GM18907 (cell line): ENCODE results near the gene CYB5A.
"Not testable (repeated sequence)": the region's sequence is repeated elsewhere in the genome, so short reads cannot be mapped to it uniquely, and the experiment has no call there.

Experiments used
- ATAC-seq: cut with Tn5 transposase; IDR thresholded peaks from one replicate; pipeline ENCODE4 v1.9.1; 2021; ENCODE audit warnings: mild to moderate bottlenecking, moderate library complexity; ENCODE audit not compliant: unreplicated experiment

CYB5A gene

DNA sequence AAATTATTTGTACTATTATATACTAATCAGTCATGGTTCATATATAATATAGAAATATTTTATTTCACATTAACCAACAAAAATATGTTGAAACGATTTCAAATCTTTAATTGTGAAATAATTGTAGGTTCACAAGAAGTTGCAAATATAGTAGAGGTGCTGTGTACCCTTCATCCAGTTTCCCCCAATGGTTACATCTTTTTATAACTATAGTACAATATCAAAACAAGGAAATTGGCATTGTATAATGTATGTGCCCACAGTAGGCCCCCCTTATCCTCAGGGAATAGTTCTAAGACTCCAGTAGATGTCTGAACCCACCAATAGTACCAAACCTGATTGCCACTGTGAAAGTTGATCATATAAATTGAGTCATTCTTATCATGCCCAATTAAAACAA, 7.4 kb upstream of the CYB5A start:
- ATAC-seq = no peak

- no peak for ATAC-seq
Measured at GRCh38 chr18:74294526-74294925, 2.8 kb upstream of the CYB5A start.

GRCh38 chr18:74292982-74293381, 1.2 kb upstream of the CYB5A start:
- not testable (repeated sequence) for ATAC-seq

DNA sequence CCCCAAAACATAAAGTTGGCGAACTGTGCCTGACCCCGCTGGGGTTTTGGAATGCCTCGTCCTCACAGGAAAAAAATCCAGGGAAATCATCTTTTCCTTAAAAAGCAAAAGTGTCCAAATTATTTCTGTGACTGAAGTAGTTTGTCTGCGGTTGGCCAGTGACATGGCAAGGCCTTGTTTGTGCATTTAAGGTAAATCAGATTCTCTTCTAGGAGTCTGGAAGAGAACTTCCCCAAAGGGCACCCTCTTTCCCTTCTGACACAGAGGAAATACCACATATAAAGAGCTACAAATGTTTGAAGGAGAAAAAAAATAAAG, 737 bp upstream of the CYB5A start:
- ATAC-seq = no peak

GRCh38 chr18:74291472-74291770, 342 bp downstream of the CYB5A start:
- ATAC-seq = no peak

- ATAC-seq = no peak
Measured at GRCh38 chr18:74290794-74291471, 830 bp downstream of the CYB5A start.

DNA sequence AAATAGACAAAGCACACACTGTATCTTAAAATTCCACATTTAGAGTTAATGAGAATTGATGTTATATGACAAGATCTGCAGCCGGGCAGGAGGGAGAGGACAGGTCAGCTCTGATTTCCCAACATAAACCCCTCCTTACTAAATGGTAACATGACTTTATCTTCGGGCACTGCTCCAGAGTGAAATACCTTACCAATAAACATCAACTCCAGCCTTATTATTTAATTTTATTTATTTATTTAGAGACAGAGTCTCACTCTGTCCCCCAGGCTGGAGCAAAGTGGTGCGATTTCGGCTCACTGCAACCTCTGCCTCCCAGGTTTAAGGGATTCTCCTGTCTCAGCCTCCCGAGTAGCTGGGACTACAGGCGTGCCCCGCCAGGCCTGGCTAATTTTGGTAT, 1.7 kb downstream of the CYB5A start:
- ATAC-seq = no peak

DNA sequence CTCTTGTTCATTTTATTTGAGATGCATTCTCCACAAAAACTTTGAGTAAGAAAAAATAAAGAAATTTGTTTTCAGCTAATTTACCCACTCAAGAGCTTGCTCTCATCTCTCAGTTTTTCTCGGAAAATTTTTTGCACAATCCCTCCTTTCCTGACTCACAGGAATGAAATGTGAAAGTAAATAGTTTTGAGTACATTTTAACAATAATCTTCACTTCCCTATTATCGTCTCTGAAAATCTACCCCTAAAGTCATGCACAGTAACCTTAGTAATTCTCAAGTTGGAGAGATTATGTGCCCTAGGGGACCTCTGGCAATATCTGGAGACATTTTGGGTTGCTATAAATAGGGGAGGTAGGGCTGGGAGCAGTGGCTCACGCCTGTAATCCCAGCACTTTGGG, 2.6 kb downstream of the CYB5A start:
- ATAC-seq = no peak

DNA sequence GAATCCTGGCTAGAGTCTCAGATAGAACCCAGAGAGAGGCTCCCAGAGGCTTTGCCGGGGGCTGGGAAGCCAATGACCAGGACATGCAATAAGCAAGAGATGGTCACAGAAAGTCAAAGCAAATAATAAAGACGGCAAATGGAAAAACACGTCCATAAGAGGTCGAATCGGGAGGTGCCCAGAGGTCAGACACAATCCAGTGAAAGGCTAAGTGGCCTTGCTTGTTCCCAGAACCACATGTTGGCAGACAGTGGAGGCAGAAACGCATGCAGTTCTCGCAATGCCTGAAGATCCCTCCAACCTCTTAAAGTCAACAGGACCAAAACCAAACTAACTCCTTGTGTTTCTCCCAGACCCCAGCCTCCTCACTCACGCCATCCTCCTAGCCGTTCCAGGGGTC, 3.0 kb downstream of the CYB5A start:
- no peak for ATAC-seq

GRCh38 chr18:74288041-74288440, 3.7 kb downstream of the CYB5A start:
- no peak for ATAC-seq

DNA sequence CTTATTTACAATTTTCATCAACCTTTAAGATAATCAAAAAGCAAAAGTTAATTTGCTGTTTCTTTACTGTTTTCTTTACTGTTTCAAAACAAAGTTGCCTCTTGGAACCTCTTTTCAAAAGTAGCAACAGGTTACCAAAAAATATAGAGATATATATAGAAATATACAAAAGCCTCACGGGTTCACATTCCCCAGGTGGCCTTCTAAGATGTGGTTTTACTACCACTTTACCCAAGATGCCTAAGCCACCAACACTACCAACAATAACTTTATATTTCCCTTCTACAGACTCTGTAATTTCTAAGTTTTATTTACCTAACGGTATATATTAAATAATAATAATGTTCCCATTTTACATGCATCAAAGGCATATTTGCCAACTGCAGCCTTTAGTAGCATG, 4.9 kb downstream of the CYB5A start:
- no peak for ATAC-seq

DNA sequence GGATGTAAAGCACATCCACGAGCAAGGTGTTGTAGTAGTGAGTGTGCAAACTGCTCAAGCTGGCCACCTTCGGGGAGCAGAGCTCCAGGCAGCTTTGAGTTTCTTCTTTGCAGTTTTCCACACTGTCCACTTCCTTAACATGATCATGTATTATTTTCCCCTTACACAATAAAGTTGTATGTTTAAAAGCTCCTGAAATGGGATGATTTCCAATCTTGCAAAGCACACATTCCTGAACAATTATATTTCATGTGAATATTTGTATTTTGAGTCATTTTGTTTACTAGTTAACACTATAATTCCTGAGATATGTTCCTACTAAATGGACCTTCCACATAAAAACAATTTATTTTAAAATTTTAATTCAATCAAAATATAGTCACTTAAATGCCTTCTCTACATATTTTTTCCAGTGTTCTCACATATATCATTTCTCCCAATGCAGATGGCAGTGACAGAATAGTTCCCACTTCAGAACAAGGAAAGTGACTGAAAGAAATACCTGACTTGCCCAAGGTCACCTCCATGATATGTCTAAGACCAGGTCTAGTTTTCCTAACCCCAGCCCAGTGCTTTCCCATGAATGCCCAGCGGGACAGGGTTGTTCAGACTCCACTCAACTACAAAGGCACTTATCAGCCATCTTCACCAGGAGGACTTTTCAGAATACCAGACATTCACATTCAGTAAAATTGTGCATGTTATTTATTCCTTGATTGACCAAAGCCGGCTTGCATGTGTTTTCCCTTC, 5.5 kb downstream of the CYB5A start:
- no peak for ATAC-seq

- not testable (repeated sequence) for ATAC-seq
Measured at GRCh38 chr18:74285583-74285982, 6.2 kb downstream of the CYB5A start.

DNA sequence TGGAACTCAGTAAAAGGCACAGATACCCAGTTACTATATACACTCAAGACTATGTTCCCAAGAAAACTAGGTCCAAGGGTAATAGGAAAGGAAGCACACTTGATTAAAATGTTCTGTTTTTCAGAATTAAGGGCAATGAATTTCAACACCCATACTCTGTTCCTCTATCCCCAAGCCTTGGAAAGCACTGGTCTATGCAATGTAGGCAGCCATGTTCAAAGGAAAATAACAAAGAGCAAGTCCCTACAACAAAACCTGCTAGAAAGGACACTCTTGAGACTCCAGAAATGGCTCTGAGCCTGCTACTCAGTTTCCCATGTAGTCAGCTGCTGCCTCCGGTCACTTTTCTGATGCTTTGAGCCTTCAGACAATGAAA, 6.8 kb downstream of the CYB5A start:
- no peak for ATAC-seq

- no peak for ATAC-seq
Measured at GRCh38 chr18:74284191-74284979, 7.4 kb downstream of the CYB5A start.

DNA sequence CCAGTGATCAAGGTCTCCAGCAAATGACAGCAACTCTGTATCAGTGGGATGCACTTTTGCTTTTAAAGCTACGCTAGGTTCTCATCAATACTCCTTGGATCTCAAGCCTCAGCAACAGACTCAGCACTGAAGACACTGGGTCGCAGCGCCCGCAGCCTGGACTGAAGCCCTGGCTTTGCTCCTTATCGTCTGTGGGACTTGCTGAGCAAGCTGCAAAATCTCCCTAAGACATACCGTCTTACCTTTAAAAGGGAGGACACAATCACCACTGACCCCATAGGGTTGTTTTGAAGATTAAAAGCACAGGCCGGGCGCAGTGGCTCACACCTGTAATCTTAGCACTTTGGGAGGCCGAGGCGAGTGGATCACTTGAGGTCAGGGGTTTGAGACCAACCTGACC, 8.1 kb downstream of the CYB5A start:
- ATAC-seq = no peak

DNA sequence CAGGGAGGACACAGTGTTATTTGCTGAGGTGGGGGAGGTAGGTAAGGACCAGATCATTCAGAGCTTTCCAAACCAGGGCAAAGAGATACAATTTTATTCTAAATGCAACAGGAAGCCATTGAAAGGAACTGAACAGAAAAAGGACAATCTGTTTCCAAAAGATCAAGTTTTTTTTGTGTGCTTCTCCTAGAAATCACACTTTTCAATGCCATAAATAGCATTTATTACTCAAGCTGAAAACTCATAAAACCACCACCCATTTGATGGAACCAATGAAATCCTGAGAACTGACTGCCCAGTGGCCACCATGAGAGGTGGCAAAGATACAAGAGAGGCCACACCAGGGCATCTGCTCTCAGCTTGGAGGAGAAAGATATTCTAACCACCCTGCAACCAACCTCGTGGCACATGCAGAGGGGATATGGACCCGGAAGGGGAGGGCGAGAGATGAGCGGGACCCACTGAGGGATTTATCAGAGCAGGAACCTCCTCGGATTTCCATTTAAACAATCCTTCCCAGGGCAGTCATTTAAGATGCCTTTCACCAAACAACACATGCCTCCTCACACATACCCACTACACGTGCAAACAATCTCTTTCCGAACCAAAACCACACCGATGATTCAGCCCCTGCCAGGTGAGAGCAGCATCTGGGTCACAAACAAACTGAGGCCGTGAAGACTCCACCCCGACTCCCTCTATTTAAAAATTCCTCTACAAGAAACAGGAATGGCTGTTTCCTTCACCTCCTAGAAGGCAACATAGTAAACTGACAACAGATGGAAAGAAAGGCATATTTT, 8.8 kb downstream of the CYB5A start:
- no peak for ATAC-seq

DNA sequence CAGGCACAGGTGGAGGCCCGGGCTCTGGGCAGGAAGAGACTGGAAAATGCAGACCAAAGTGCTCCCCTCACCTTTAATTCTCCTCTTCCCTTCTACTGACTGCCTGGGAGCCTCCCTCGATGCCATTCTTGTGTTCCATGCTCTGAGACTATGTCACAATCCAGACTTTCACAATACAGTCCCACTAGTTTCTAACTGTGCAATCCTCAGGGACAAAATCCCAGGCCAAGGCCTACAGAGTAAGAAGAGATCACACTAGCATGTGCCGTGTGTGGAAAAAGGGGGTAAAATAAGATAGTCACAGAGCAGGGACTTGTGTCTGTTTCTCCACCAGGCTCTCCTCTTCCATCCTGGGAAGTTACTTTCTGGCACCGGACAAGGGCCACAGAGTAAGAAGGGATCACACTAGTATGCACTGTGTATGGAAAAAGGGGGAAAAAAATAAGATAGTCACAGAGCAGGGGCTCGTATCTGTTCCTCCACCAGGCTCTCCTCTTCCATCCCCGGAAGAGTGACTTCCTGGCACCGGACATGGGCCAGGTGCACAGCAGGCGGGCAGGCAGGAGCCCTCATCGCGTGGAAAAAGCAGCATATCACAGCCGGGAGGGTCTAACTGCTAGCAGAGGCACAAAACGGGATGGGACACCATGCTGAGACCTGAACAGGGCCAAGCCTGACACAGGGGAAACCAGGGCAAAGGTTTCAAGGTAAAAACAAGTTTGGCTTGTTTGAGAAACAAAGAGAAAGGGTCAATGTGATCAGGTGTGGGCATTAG, 9.6 kb downstream of the CYB5A start:
- peak; percentile 62 for ATAC-seq

GRCh38 chr18:74281011-74281979, 10.5 kb downstream of the CYB5A start:
- no peak for ATAC-seq

DNA sequence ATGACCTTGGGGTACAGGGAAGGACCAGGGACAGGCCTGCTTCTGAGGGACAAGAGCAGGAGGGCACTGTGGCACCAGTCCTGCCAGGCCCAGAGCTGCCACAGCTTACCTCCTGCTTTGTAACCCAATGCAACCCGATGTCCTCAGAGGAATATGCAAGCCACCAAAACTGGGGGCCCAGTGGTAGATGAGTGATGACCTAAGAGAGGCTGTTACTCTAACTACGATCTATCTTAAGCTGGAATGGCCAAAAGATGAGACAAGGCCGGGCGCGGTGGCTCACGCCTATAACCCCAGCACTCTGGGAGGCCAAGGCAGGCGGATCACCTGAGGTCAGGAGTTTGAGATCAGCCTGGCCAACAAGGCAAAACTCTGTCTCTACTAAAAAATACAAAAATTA, 12.8 kb downstream of the CYB5A start:
- no peak for ATAC-seq
